Activated T-helper 2 cell treated with anti-CD3 and anti-CD28 coated beads, Interferon-gamma antibody, Interleukin-2, Interleukin-4, amounts not matched to agents 10 μg/mL and 5 μg/mL and 100 μg/mL, durations not matched to agents 14 hours and 24 hours and 36 hours (primary cell): ENCODE data around the gene PSG2. TPM values are rescaled to one million over a fixed set of nuclear protein-coding genes. Genes with fewer than 3 reads are reported as not detected.
"Not testable (repeated sequence)": the region's sequence is repeated elsewhere in the genome, so short reads cannot be mapped to it uniquely, and the experiment has no call there.

ENCODE experiments used
- DNase-seq: peaks from one replicate; pipeline ENCODE4 v3.0.0; 2021; ENCODE audit warnings: low spot score
- H3K27ac Mint-ChIP-seq: one replicate; pipeline ENCODE4 v1.8.0; 2021; ENCODE audit warnings: mixed read lengths
- H3K27me3 Mint-ChIP-seq: one replicate; pipeline ENCODE4 v1.8.0; 2021; ENCODE audit warnings: low read depth, mixed read lengths
- H3K36me3 Mint-ChIP-seq: one replicate; pipeline ENCODE4 v1.8.0; 2021; ENCODE audit warnings: low read depth, mixed read lengths
- H3K4me1 Mint-ChIP-seq: one replicate; pipeline ENCODE4 v1.8.0; 2021; ENCODE audit warnings: low read depth, mixed read lengths
- H3K4me3 Mint-ChIP-seq: one replicate; pipeline ENCODE4 v1.8.0; 2021; ENCODE audit warnings: low read depth, mild to moderate bottlenecking, moderate library complexity, mixed read lengths
- H3K9me3 Mint-ChIP-seq: one replicate; pipeline ENCODE4 v1.8.0; 2021; ENCODE audit warnings: mixed read lengths
- intact Hi-C: fragments of 100-400 bp; cut with micrococcal nuclease; formaldehyde crosslinking; loops from one replicate; pipeline ENCODE4 v1.15.1; 2023
- total RNA-seq: library from RNA; stranded (reverse); gene quantifications from 2 replicates; pipeline ENCODE4 v1.2.3, GENCODE V29; 2022

PSG2 gene
- total RNA-seq, 1 donor from 2014 or later, result not detected

GRCh38 chr19:43104215-43104850, 21.8 kb upstream of the PSG2 start:
- not testable (repeated sequence) for H3K27ac Mint-ChIP-seq

GRCh38 chr19:43101950-43102349, 19.4 kb upstream of the PSG2 start:
- no peak for DNase-seq
- Mint-ChIP-seq H3K4me3 (no peak overlapping the region), H3K4me1 (no peaks in the 10 kb centered on the region), H3K9me3 (peaks cover 28% of the 10 kb centered on the region), H3K27me3 (no peaks in the 10 kb centered on the region), H3K27ac (no peak overlapping the region), H3K36me3 (no peaks in the 10 kb centered on the region)
- intact Hi-C loops, result no loop called here

More at GRCh38 chr19:43104215-43104850, 21.8 kb upstream of the PSG2 start:
- H3K4me1 Mint-ChIP-seq, H3K27me3 Mint-ChIP-seq, DNase-seq, intact Hi-C loops, H3K36me3 Mint-ChIP-seq, H3K4me3 Mint-ChIP-seq: not testable (repeated sequence)
- peaks cover 28% of the 10 kb centered on the region for H3K9me3 Mint-ChIP-seq

- peaks cover 12% of the 10 kb centered on the region for H3K9me3 Mint-ChIP-seq
- H3K4me1 Mint-ChIP-seq, intact Hi-C loops, H3K4me3 Mint-ChIP-seq, H3K36me3 Mint-ChIP-seq, H3K27me3 Mint-ChIP-seq, DNase-seq, H3K27ac Mint-ChIP-seq: not testable (repeated sequence)
Measured at GRCh38 chr19:43098416-43098815, 15.9 kb upstream of the PSG2 start.

- H3K27ac Mint-ChIP-seq, H3K4me3 Mint-ChIP-seq, H3K27me3 Mint-ChIP-seq, intact Hi-C loops, DNase-seq, H3K4me1 Mint-ChIP-seq, H3K9me3 Mint-ChIP-seq, H3K36me3 Mint-ChIP-seq: not testable (repeated sequence)
Measured at GRCh38 chr19:43087702-43088340, 5.3 kb upstream of the PSG2 start.

GRCh38 chr19:43085796-43086530, 3.5 kb upstream of the PSG2 start:
- H3K27ac Mint-ChIP-seq, H3K9me3 Mint-ChIP-seq, H3K4me1 Mint-ChIP-seq, intact Hi-C loops, H3K36me3 Mint-ChIP-seq, H3K27me3 Mint-ChIP-seq, H3K4me3 Mint-ChIP-seq, DNase-seq: not testable (repeated sequence)

- intact Hi-C loops, H3K36me3 Mint-ChIP-seq, H3K4me1 Mint-ChIP-seq, H3K9me3 Mint-ChIP-seq, H3K27me3 Mint-ChIP-seq, H3K4me3 Mint-ChIP-seq, H3K27ac Mint-ChIP-seq, DNase-seq: not testable (repeated sequence)
Measured at GRCh38 chr19:43084196-43084832, 1.8 kb upstream of the PSG2 start.

GRCh38 chr19:43083721-43084120, 1.2 kb upstream of the PSG2 start:
- H3K36me3 Mint-ChIP-seq, intact Hi-C loops, H3K4me1 Mint-ChIP-seq, H3K9me3 Mint-ChIP-seq, H3K27me3 Mint-ChIP-seq, H3K4me3 Mint-ChIP-seq, H3K27ac Mint-ChIP-seq, DNase-seq: not testable (repeated sequence)

GRCh38 chr19:43078311-43078710, 4.2 kb downstream of the PSG2 start:
- H3K27ac Mint-ChIP-seq, result no peak overlapping the region
- no peak for DNase-seq
- no peaks in the 10 kb centered on the region for H3K4me1 Mint-ChIP-seq
- no peak overlapping the region for H3K4me3 Mint-ChIP-seq
- H3K36me3 Mint-ChIP-seq, result no peaks in the 10 kb centered on the region
- no peaks in the 10 kb centered on the region for H3K27me3 Mint-ChIP-seq
- H3K9me3 Mint-ChIP-seq, result no peaks in the 10 kb centered on the region
- intact Hi-C loops, result no loop called here

- H3K4me3 Mint-ChIP-seq, H3K27me3 Mint-ChIP-seq, intact Hi-C loops, H3K36me3 Mint-ChIP-seq, H3K4me1 Mint-ChIP-seq, H3K9me3 Mint-ChIP-seq, DNase-seq, H3K27ac Mint-ChIP-seq: not testable (repeated sequence)
Measured at GRCh38 chr19:43077881-43078280, 4.6 kb downstream of the PSG2 start.

GRCh38 chr19:43062418-43062817, 20.1 kb downstream of the PSG2 start:
- H3K9me3 Mint-ChIP-seq, intact Hi-C loops, H3K4me1 Mint-ChIP-seq, H3K27ac Mint-ChIP-seq, H3K36me3 Mint-ChIP-seq, H3K27me3 Mint-ChIP-seq, DNase-seq, H3K4me3 Mint-ChIP-seq: not testable (repeated sequence)

- H3K4me3 Mint-ChIP-seq, H3K27me3 Mint-ChIP-seq, H3K4me1 Mint-ChIP-seq, H3K9me3 Mint-ChIP-seq, DNase-seq, H3K27ac Mint-ChIP-seq, intact Hi-C loops, H3K36me3 Mint-ChIP-seq: not testable (repeated sequence)
Measured at GRCh38 chr19:43061326-43061725, 21.2 kb downstream of the PSG2 start.

- H3K4me3 Mint-ChIP-seq, intact Hi-C loops, H3K36me3 Mint-ChIP-seq, H3K27me3 Mint-ChIP-seq, H3K27ac Mint-ChIP-seq, H3K4me1 Mint-ChIP-seq, DNase-seq: not testable (repeated sequence)
- H3K9me3 Mint-ChIP-seq, result peaks cover 17% of the 10 kb centered on the region
Measured at GRCh38 chr19:43060254-43060653, 22.2 kb downstream of the PSG2 start.

GRCh38 chr19:43059482-43059881, 23.0 kb downstream of the PSG2 start:
- H3K36me3 Mint-ChIP-seq, H3K27me3 Mint-ChIP-seq, DNase-seq, H3K4me1 Mint-ChIP-seq, H3K4me3 Mint-ChIP-seq, H3K27ac Mint-ChIP-seq, intact Hi-C loops: not testable (repeated sequence)
- H3K9me3 Mint-ChIP-seq, result peaks cover 23% of the 10 kb centered on the region
